Uterus (tissue), 4 donors: ENCODE data around the gene AQP3. TPM values are rescaled to one million over a fixed set of nuclear protein-coding genes. Genes with fewer than 3 reads are reported as not detected.
A peak's percentile ranks its signal among the peaks of the same experiment; 100 is the strongest.

Source experiments
- DNase-seq, 2 donors: peaks; one replicate each; pipeline ENCODE4 v3.0.0-alpha.2; 2019 to 2020
- H3K27ac ChIP-seq, 2 donors: fragments of 200-600 bp; sonication (generic); 1 replicate in 1 of 2; 2 replicates in 1 of 2; pipeline ENCODE4 v1.5.1; 2016 to 2018
- H3K27me3 ChIP-seq, 2 donors: fragments of 200-600 bp; sonication (generic); one replicate each; pipeline ENCODE4 v1.5.1; 2018 to 2019; ENCODE audit warnings: control low read depth in 1 of 2
- H3K36me3 ChIP-seq, 2 donors: fragments of 200-600 bp; sonication (generic); one replicate each; pipeline ENCODE4 v1.5.1; 2019; ENCODE audit warnings: control low read depth in 1 of 2
- H3K4me1 ChIP-seq, 2 donors: fragments of 200-600 bp; sonication (generic); one replicate each; pipeline ENCODE4 v1.5.1; 2018 to 2019; ENCODE audit warnings: control low read depth in 1 of 2
- H3K4me3 ChIP-seq, 2 donors: fragments of 200-600 bp; sonication (generic); 1 replicate in 1 of 2; 2 replicates in 1 of 2; pipeline ENCODE4 v1.5.1; 2018 to 2019; ENCODE audit warnings: mild to moderate bottlenecking in 1 of 2
- H3K9me3 ChIP-seq, 2 donors: fragments of 200-600 bp; sonication (generic); one replicate each; pipeline ENCODE4 v1.5.1; 2019; ENCODE audit warnings: control low read depth in 1 of 2
- CTCF ChIP-seq, 4 experiments: fragments of 200-600 bp in 2 of 4; fragments of 450-650 bp in 2 of 4; sonication (generic) in 2 of 4; IDR thresholded peaks; one replicate each; pipeline ENCODE4 v1.5.1; 2016 to 2019; ENCODE audit warnings: antibody characterized with exemption in 4 of 4, mild to moderate bottlenecking in 2 of 4, moderate library complexity in 1 of 4
- POLR2A ChIP-seq, 2 donors: fragments of 450-650 bp; IDR thresholded peaks; one replicate each; pipeline ENCODE4 v1.6.1; 2016; ENCODE audit warnings: antibody characterized with exemption in 2 of 2, mild to moderate bottlenecking in 1 of 2, moderate library complexity in 1 of 2
- intact Hi-C: fragments of 100-400 bp; cut with DNase I; formaldehyde crosslinking; loops from one replicate; pipeline ENCODE4 v1.15.1; 2023; ENCODE audit warnings: low total_unique reads
- total RNA-seq, 4 donors: library from RNA; depleted of rRNA in 3 of 4; stranded (reverse); fragments of >200 nt in 3 of 4; gene quantifications; one replicate each; pipeline versions ENCODE4 v1.1.0 to v1.2.4, GENCODE V29; 2014 to 2023
- donor health status: DM: yes; HTN: yes; CAD: no.

Gene AQP3
- total RNA-seq, 4 donors from 2014 or later = 2.8 to 14.4 (median 5.8) TPM; not detected in 1

DNA sequence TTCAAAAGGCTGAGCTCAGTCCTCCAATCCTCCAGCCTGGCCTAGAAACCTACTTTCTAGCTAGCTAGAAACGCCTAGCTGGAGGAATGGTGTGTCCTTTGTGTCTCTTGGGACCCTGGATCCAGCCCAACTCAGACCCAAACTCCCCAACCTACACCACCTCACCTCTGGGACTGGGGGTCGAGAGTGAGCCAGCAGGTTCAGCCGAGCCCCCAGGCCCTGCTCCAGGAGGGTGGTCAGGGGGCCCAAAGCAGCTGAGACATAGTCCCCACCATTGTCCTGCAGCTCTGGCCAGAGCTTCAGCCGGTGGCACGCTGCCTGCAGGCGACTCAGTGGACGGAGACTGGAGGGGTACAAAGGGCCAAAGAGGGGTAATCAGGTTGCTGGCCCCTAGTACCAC lies 20.1 kb upstream of the AQP3 start:
- no peaks in the 10 kb centered on the region for H3K4me1 ChIP-seq
- H3K27ac ChIP-seq = no peak overlapping the region
- no peaks in the 10 kb centered on the region for H3K9me3 ChIP-seq
- DNase-seq = no peak
- no peak overlapping the region for H3K4me3 ChIP-seq
- no peak for TF ChIP-seq POLR2A (IDR thresholded peaks at IDR 0.05)
- intact Hi-C loops = no loop called here
- no peaks in the 10 kb centered on the region for H3K36me3 ChIP-seq
- H3K27me3 ChIP-seq = no peaks in the 10 kb centered on the region

DNA sequence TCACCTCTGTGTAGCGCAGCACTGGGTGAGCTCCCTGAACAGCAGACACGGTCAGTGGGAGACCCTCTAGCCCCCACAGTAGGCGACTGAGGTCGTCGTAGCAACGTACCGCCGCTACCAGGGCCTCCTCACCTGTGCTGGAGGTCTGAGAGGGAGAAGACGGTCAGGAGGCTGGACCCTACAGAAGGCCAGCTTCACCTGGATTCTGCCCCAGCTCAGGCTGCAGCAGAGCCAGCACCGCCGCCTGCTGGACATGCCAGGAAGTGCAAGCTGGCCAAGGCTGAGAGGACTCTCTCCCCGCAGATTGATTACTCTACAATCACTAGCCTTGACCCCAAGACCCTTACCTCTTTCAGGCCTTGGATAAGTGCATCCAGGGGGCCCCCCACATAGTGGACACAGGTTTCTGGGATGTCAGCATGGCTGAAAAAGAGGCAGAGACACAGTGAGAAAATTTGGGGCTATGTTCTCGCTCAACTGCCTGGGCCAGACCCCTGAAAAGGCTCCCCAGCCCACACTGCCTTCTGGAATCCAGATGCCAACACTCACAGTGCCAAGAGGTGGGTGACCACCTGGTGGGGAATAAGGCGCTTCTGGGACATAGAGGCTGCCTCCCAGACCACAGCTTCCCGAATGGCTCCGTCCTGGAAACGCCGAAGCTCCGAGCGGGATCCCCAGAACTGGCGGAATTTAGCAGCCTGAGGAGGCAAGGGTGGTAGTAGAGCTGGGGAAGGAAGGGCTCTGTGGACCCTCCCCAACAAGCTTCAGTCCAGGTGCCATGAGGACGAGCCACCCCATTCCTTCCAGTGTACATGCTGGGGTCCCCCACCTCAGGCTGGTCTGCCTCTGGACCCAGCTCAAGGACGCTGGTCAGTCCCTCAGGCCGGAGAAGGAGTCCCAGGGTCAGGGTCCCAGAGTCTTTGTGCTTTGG lies 19.4 kb upstream of the AQP3 start:
- no peaks in the 10 kb centered on the region for H3K36me3 ChIP-seq
- DNase-seq = peak; percentile 56 to 59
- H3K27ac ChIP-seq = no peak overlapping the region
- TF ChIP-seq POLR2A (IDR thresholded peaks at IDR 0.05) (no peak), CTCF (IDR thresholded peaks at IDR 0.05) (peak; percentile 70 to 93 (median 80))
- no peaks in the 10 kb centered on the region for H3K27me3 ChIP-seq
- no peaks in the 10 kb centered on the region for H3K9me3 ChIP-seq
- H3K4me3 ChIP-seq = no peak overlapping the region
- intact Hi-C loops = no loop called here
- H3K4me1 ChIP-seq = no peaks in the 10 kb centered on the region

GRCh38 chr9:33465596-33466564 lies 18.5 kb upstream of the AQP3 start:
- no peak for DNase-seq
- Histone ChIP-seq H3K36me3 (no peaks in the 10 kb centered on the region), H3K27me3 (no peaks in the 10 kb centered on the region), H3K9me3 (no peaks in the 10 kb centered on the region), H3K4me3 (no peak overlapping the region), H3K4me1 (no peaks in the 10 kb centered on the region), H3K27ac (no peak overlapping the region)
- intact Hi-C loops = no loop called here
- no peak for TF ChIP-seq POLR2A (IDR thresholded peaks at IDR 0.05)
- TF ChIP-seq CTCF (IDR thresholded peaks at IDR 0.05) = no peak

DNA sequence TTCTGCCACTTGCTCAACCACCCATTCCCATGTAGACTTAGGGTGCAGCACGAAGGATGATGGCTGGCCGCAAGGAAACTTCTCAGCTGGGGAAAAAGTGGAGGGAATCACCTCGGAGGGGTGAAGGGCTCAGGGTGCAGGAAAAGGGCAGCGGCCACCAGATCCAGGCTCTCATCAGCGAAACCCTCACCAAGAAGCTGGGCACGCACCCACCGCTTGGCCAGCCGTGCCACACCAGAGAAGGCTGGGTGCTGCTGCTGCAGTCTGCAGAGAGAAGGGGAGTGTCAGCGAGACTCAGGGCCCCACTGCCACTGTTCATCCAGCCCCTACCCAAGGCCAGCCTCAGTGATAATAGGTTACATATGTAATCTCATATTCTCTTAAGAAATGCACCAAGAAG lies 17.7 kb upstream of the AQP3 start:
- no peaks in the 10 kb centered on the region for H3K27me3 ChIP-seq
- DNase-seq = no peak
- no peak overlapping the region for H3K4me3 ChIP-seq
- no peaks in the 10 kb centered on the region for H3K4me1 ChIP-seq
- H3K36me3 ChIP-seq = no peaks in the 10 kb centered on the region
- intact Hi-C loops = no loop called here
- H3K27ac ChIP-seq = no peak overlapping the region
- H3K9me3 ChIP-seq = no peaks in the 10 kb centered on the region
- TF ChIP-seq POLR2A (IDR thresholded peaks at IDR 0.05) (no peak), CTCF (IDR thresholded peaks at IDR 0.05) (no peak)

DNA sequence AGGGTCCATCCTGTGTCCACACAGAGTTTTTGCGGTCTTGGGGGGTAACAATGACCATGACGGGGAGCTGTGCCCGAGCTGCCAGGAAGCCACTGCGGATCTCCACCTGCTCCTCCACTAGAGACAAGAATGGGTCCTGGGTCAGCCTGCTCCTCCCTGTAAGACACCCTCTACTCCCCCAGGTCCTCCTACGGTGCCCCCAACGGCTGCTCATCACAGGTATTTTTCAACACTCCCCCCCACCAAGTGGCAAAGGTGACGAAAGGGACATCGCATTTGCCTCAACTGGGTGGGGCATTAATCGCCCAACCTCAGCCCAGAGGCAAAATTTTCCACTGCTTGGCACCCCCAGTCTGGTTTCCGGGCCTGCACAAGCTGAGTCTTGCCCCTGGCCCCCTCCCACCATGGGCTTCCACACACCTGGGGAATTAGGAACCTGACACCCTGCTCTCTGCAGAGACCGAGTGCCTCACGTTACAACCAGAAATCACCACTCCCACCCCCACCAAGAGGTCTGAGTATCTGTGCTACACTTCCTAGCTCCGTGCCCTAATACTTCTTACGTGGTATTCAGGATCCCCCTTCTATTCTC lies 16.7 kb upstream of the AQP3 start:
- no peaks in the 10 kb centered on the region for H3K27me3 ChIP-seq
- H3K4me3 ChIP-seq = no peak overlapping the region
- no peaks in the 10 kb centered on the region for H3K9me3 ChIP-seq
- no peaks in the 10 kb centered on the region for H3K36me3 ChIP-seq
- no peak for TF ChIP-seq POLR2A (IDR thresholded peaks at IDR 0.05)
- TF ChIP-seq CTCF (IDR thresholded peaks at IDR 0.05) = no peak
- H3K27ac ChIP-seq = no peak overlapping the region
- intact Hi-C loops = no loop called here
- DNase-seq = no peak
- H3K4me1 ChIP-seq = no peaks in the 10 kb centered on the region
